SK-N-SH (cell line): Measurements from ENCODE around the gene DZIP1.

ENCODE experiments used
- EP300 ChIP-seq, 2 experiments: IDR thresholded peaks; 2 replicates each; pipeline versions ENCODE4 v1.4.0 to v1.6.1; 2012; ENCODE audit warnings: borderline replicate concordance in 1 of 2, low read depth in 1 of 2, low read length in 1 of 2
- GABPA ChIP-seq: IDR thresholded peaks from 2 replicates; pipeline ENCODE4 v1.4.0; 2012; ENCODE audit warnings: low read depth, mild to moderate bottlenecking
- POLR2AphosphoS5 ChIP-seq: IDR thresholded peaks from 2 replicates; pipeline ENCODE4 v1.6.1; 2012; ENCODE audit warnings: low read depth, low read length
- SMC3 ChIP-seq: IDR thresholded peaks from 2 replicates; pipeline ENCODE4 v1.6.1; 2012; ENCODE audit warnings: low read depth, low read length, improper control_type of control experiment
- TAF1 ChIP-seq: IDR thresholded peaks from 2 replicates; pipeline ENCODE4 v1.6.1; 2012; ENCODE audit warnings: low read depth, mild to moderate bottlenecking, low read length, moderate library complexity, borderline replicate concordance
- TCF12 ChIP-seq: IDR thresholded peaks from 2 replicates; pipeline ENCODE4 v1.4.0; 2012
- TF ChIP-seq, protein P1 (sequence below): IDR thresholded peaks from 2 replicates; pipeline ENCODE4 v1.6.1; 2012; ENCODE audit warnings: mild to moderate bottlenecking, low read depth, low read length, moderate library complexity
- TF ChIP-seq, protein P2 (sequence below): fragments of 200-600 bp; sonication (generic); IDR thresholded peaks from 2 replicates; pipeline ENCODE4 v1.6.1; 2017; ENCODE audit warnings: antibody characterized with exemption, mild to moderate bottlenecking, moderate library complexity

DNA sequence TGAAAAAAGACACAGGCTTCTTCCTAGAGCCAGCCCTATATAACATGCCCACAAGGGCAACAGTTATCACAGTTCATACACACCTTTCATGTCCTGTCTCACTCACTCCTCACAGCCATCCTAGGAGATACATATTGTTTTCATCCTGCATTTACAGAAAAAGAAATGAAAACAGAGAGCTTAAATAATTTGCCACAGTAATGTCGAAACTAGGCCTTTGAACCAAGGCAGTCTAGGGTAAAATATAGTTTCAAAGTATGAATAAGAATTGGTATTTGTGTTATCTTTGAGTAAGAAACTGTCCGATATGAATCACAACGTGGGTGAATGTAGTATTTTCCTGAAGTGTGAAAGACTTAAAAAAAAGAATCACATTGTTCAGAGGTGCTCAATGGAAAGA, 65.2 kb downstream of the DZIP1 start:
- TF ChIP-seq SMC3 (no peak), TAF1 (no peak), POLR2AphosphoS5 (no peak), EP300 (IDR thresholded peaks at IDR 0.05; ENCODE audit: borderline replicate concordance in 1 of 2, low read depth in 1 of 2, low read length in 1 of 2) (no peak), GABPA (no peak), TCF12 (no peak)
- TF ChIP-seq, protein P1, sequence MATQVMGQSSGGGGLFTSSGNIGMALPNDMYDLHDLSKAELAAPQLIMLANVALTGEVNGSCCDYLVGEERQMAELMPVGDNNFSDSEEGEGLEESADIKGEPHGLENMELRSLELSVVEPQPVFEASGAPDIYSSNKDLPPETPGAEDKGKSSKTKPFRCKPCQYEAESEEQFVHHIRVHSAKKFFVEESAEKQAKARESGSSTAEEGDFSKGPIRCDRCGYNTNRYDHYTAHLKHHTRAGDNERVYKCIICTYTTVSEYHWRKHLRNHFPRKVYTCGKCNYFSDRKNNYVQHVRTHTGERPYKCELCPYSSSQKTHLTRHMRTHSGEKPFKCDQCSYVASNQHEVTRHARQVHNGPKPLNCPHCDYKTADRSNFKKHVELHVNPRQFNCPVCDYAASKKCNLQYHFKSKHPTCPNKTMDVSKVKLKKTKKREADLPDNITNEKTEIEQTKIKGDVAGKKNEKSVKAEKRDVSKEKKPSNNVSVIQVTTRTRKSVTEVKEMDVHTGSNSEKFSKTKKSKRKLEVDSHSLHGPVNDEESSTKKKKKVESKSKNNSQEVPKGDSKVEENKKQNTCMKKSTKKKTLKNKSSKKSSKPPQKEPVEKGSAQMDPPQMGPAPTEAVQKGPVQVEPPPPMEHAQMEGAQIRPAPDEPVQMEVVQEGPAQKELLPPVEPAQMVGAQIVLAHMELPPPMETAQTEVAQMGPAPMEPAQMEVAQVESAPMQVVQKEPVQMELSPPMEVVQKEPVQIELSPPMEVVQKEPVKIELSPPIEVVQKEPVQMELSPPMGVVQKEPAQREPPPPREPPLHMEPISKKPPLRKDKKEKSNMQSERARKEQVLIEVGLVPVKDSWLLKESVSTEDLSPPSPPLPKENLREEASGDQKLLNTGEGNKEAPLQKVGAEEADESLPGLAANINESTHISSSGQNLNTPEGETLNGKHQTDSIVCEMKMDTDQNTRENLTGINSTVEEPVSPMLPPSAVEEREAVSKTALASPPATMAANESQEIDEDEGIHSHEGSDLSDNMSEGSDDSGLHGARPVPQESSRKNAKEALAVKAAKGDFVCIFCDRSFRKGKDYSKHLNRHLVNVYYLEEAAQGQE, result no peak
- TF ChIP-seq, protein P2, sequence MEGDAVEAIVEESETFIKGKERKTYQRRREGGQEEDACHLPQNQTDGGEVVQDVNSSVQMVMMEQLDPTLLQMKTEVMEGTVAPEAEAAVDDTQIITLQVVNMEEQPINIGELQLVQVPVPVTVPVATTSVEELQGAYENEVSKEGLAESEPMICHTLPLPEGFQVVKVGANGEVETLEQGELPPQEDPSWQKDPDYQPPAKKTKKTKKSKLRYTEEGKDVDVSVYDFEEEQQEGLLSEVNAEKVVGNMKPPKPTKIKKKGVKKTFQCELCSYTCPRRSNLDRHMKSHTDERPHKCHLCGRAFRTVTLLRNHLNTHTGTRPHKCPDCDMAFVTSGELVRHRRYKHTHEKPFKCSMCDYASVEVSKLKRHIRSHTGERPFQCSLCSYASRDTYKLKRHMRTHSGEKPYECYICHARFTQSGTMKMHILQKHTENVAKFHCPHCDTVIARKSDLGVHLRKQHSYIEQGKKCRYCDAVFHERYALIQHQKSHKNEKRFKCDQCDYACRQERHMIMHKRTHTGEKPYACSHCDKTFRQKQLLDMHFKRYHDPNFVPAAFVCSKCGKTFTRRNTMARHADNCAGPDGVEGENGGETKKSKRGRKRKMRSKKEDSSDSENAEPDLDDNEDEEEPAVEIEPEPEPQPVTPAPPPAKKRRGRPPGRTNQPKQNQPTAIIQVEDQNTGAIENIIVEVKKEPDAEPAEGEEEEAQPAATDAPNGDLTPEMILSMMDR, result no peak
